HepG2 (cell line): ENCODE measurements around the gene S100A5. TPM values are rescaled to one million over a fixed set of nuclear protein-coding genes. Genes with fewer than 3 reads are reported as not detected.

Experiments
- AHR ChIP-seq: IDR thresholded peaks from 2 replicates; pipeline ENCODE4 v1.6.1; 2018; ENCODE audit warnings: missing genetic modification reagents, missing compliant biosample characterization
- BHLHE40 ChIP-seq: IDR thresholded peaks from 2 replicates; pipeline ENCODE4 v1.6.1; 2011; ENCODE audit warnings: low read length, improper control_type of control experiment
- MAX ChIP-seq: IDR thresholded peaks from 2 replicates; pipeline ENCODE4 v1.6.1; 2012; ENCODE audit warnings: inconsistent platforms
- POLR2A ChIP-seq, 2 experiments: IDR thresholded peaks; 2 replicates each; pipeline ENCODE4 v1.6.1; 2011; ENCODE audit warnings: low read depth in 2 of 2, low read length in 2 of 2, mild to moderate bottlenecking in 1 of 2, moderate library complexity in 1 of 2; ENCODE audit not compliant: insufficient read depth in 1 of 2
- TBX2 ChIP-seq: sonication (generic); formaldehyde crosslinking; IDR thresholded peaks from 2 replicates; pipeline ENCODE4 v1.5.0; 2020; ENCODE audit warnings: missing genetic modification reagents, mild to moderate bottlenecking, borderline replicate concordance
- XRCC5 ChIP-seq: fragments of 200-400 bp; formaldehyde crosslinking; optimal IDR thresholded peaks from 2 replicates; pipeline ENCODE3; 2017; ENCODE audit warnings: mild to moderate bottlenecking, low read length
- ZNF143 ChIP-seq: sonication (generic); formaldehyde crosslinking; IDR thresholded peaks from 2 replicates; pipeline ENCODE4 v1.4.0; 2020; ENCODE audit warnings: missing genetic modification reagents
- polyA plus RNA-seq, 8 experiments: library from polyadenylated mRNA; depleted of rRNA in 3 of 8; stranded (reverse) in 7 of 8; unstranded in 1 of 8; fragments of >200 nt; fragmentation: Illumina TruSeq in 4 of 8; extraction: Trizol in 4 of 8; gene quantifications; 2 replicates each; pipeline versions ENCODE4 v1.2.1 to v1.2.3, GENCODE V29; 2011 to 2016; ENCODE audit warnings: low read depth in 4 of 8, missing spikeins in 1 of 8, mixed read lengths in 1 of 8; ENCODE audit not compliant: insufficient read depth in 1 of 8
- total RNA-seq, 5 experiments: library from RNA; depleted of rRNA; stranded (reverse); fragments of >200 nt; fragmentation: Illumina TruSeq; extraction: Trizol; gene quantifications; 2 replicates each; pipeline ENCODE4 v1.2.3, GENCODE V29; 2016; ENCODE audit warnings: low read depth in 1 of 5
- TF ChIP-seq, protein P1 (sequence below): sonication (generic); formaldehyde crosslinking; IDR thresholded peaks from 2 replicates; pipeline ENCODE4 v1.4.0; 2020; ENCODE audit warnings: missing genetic modification reagents
- TF ChIP-seq, protein P2 (sequence below), 2 experiments: sonication (generic) in 1 of 2; formaldehyde crosslinking in 1 of 2; IDR thresholded peaks; 2 replicates each; pipeline versions ENCODE4 v1.5.1 to v1.6.1; 2011 to 2020; ENCODE audit warnings: borderline replicate concordance in 1 of 2, low read depth in 1 of 2, low read length in 1 of 2, mild to moderate bottlenecking in 1 of 2, missing genetic modification reagents in 1 of 2, moderate library complexity in 1 of 2

The S100A5 gene
- total and polyA plus RNA-seq, 2 of the 13 experiments (the other 11 are each of a cell fraction or from before 2014, with no cell fraction given), result not detected

DNA sequence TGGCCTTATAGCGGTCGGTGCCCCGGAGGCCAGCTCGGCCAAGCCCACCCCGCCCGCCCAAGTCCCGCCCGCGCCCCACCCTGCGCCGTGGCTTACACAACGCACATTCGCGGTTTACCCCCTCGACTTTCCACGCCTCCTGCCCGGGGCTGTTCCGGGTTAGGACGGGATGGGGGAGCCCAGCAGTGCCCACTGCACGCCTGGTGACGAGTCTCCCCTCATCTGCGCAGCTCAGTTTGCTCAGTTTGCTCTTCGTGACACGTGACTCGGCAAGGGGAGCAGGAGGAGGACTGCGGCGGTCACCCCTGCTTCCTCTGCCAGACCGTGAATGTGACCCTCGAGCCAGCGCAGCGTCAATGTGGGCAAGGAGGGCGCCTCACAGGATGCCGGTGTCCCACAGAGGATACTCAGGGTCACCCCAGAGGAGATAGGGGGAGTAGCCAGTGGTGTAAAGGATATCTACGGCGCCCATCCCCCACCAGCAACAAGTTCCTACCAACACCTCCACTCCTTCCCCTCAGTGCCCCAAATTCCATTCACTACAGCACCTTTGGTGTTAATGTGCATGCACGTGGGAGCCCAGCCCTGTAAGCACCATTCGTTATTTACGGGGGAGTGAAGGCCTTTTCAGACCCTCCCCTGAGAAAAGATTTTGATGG, 4.6 kb downstream of the S100A5 start (continued):
- TF ChIP-seq, protein P1, sequence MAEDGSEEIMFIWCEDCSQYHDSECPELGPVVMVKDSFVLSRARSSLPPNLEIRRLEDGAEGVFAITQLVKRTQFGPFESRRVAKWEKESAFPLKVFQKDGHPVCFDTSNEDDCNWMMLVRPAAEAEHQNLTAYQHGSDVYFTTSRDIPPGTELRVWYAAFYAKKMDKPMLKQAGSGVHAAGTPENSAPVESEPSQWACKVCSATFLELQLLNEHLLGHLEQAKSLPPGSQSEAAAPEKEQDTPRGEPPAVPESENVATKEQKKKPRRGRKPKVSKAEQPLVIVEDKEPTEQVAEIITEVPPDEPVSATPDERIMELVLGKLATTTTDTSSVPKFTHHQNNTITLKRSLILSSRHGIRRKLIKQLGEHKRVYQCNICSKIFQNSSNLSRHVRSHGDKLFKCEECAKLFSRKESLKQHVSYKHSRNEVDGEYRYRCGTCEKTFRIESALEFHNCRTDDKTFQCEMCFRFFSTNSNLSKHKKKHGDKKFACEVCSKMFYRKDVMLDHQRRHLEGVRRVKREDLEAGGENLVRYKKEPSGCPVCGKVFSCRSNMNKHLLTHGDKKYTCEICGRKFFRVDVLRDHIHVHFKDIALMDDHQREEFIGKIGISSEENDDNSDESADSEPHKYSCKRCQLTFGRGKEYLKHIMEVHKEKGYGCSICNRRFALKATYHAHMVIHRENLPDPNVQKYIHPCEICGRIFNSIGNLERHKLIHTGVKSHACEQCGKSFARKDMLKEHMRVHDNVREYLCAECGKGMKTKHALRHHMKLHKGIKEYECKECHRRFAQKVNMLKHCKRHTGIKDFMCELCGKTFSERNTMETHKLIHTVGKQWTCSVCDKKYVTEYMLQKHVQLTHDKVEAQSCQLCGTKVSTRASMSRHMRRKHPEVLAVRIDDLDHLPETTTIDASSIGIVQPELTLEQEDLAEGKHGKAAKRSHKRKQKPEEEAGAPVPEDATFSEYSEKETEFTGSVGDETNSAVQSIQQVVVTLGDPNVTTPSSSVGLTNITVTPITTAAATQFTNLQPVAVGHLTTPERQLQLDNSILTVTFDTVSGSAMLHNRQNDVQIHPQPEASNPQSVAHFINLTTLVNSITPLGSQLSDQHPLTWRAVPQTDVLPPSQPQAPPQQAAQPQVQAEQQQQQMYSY, result no peak
- TF ChIP-seq ZNF143 (CRISPR knock-in tag), result no peak
- 0 out of 2 replicates have a peak, but pooled peaks have one; percentile 15 for TF ChIP-seq MAX
- peak in 1 of 2 experiments; percentile 54; a peak in 2 of 4 replicates for TF ChIP-seq POLR2A (IDR thresholded peaks at IDR 0.05; ENCODE audit: insufficient read depth in 1 of 2, low read depth in 2 of 2, low read length in 2 of 2)
- TF ChIP-seq, protein P2, sequence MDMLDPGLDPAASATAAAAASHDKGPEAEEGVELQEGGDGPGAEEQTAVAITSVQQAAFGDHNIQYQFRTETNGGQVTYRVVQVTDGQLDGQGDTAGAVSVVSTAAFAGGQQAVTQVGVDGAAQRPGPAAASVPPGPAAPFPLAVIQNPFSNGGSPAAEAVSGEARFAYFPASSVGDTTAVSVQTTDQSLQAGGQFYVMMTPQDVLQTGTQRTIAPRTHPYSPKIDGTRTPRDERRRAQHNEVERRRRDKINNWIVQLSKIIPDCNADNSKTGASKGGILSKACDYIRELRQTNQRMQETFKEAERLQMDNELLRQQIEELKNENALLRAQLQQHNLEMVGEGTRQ (IDR thresholded peaks at IDR 0.05; ENCODE audit: low read depth, low read length), result peak; percentile 32
- TF ChIP-seq, protein P2 (CRISPR knock-in tag; IDR thresholded peaks at IDR 0.05; ENCODE audit: borderline replicate concordance), result no peak; the same call in 1 of the 2 replicates
- TF ChIP-seq BHLHE40, result peak; percentile 40
- no peak for TF ChIP-seq AHR
- TF ChIP-seq TBX2 (CRISPR knock-in tag), result 0 out of 2 replicates have a peak, but pooled peaks have one; percentile 20
- TF ChIP-seq XRCC5, result no peak
